HepG2 (cell line): ENCODE results near the gene S1PR2. TPM values are rescaled to one million over a fixed set of nuclear protein-coding genes. Genes with fewer than 3 reads are reported as not detected.

Experiments used
- CBX5 ChIP-seq: sonication (generic); formaldehyde crosslinking; IDR thresholded peaks from 2 replicates; pipeline ENCODE4 v1.4.0; 2020; ENCODE audit warnings: missing genetic modification reagents, borderline replicate concordance
- EP300 ChIP-seq, 3 experiments: sonication (generic) in 1 of 3; formaldehyde crosslinking in 1 of 3; IDR thresholded peaks; 2 replicates each; pipeline versions ENCODE4 v1.5.1 to v1.6.1; 2011 to 2020; ENCODE audit warnings: low read depth in 2 of 3, low read length in 2 of 3, borderline replicate concordance in 1 of 3, improper control_type of control experiment in 1 of 3, mild to moderate bottlenecking in 1 of 3, missing genetic modification reagents in 1 of 3, moderate library complexity in 1 of 3
- ETV5 ChIP-seq: IDR thresholded peaks from 2 replicates; pipeline ENCODE4 v1.6.1; 2018; ENCODE audit warnings: missing biosample characterization, missing genetic modification reagents, inconsistent platforms, borderline replicate concordance
- FOXM1 ChIP-seq: sonication (generic); formaldehyde crosslinking; IDR thresholded peaks from 2 replicates; pipeline ENCODE4 v1.5.0; 2020; ENCODE audit warnings: missing genetic modification reagents
- FOXP4 ChIP-seq: sonication (generic); formaldehyde crosslinking; IDR thresholded peaks from 2 replicates; pipeline ENCODE4 v1.4.0; 2020; ENCODE audit warnings: missing genetic modification reagents
- HNRNPH1 ChIP-seq: fragments of 200-400 bp; formaldehyde crosslinking; optimal IDR thresholded peaks from 2 replicates; pipeline ENCODE3; 2017; ENCODE audit warnings: mild to moderate bottlenecking, low read depth, low read length
- IRF9 ChIP-seq: sonication (generic); formaldehyde crosslinking; IDR thresholded peaks from 2 replicates; pipeline ENCODE4 v1.8.0; 2022; ENCODE audit warnings: missing genetic modification reagents, mild to moderate bottlenecking, borderline replicate concordance
- KDM3A ChIP-seq: IDR thresholded peaks from 2 replicates; pipeline ENCODE4 v1.6.1; 2018; ENCODE audit warnings: low read depth, missing compliant biosample characterization
- MEIS2 ChIP-seq: sonication (generic); formaldehyde crosslinking; IDR thresholded peaks from 2 replicates; pipeline ENCODE4 v1.9.0; 2021; ENCODE audit warnings: mild to moderate bottlenecking, missing genetic modification reagents
- MIXL1 ChIP-seq: IDR thresholded peaks from 2 replicates; pipeline ENCODE4 v1.6.1; 2016
- NAIF1 ChIP-seq: sonication (generic); formaldehyde crosslinking; IDR thresholded peaks from 2 replicates; pipeline ENCODE4 v1.5.0; 2020; ENCODE audit warnings: mild to moderate bottlenecking, missing genetic modification reagents, borderline replicate concordance
- NFKB2 ChIP-seq: sonication (generic); formaldehyde crosslinking; IDR thresholded peaks from 2 replicates; pipeline ENCODE4 v1.4.0; 2020; ENCODE audit warnings: missing genetic modification reagents, borderline replicate concordance
- POLR2AphosphoS2 ChIP-seq: IDR thresholded peaks from 2 replicates; pipeline ENCODE4 v1.6.1; 2011; ENCODE audit warnings: low read depth, low read length, improper control_type of control experiment
- RAD21 ChIP-seq: fragments of 450-650 bp; formaldehyde crosslinking; IDR thresholded peaks from 2 replicates; pipeline ENCODE4 v1.5.0; 2020; ENCODE audit warnings: mild to moderate bottlenecking
- RELA ChIP-seq: sonication (generic); formaldehyde crosslinking; IDR thresholded peaks from 2 replicates; pipeline ENCODE4 v1.4.0; 2020; ENCODE audit warnings: missing genetic modification reagents
- SOX6 ChIP-seq, 2 experiments: fragments of 450-650 bp in 1 of 2; sonication (generic) in 1 of 2; formaldehyde crosslinking in 1 of 2; IDR thresholded peaks; 2 replicates each; pipeline versions ENCODE4 v1.4.0 to v1.6.1; 2017 to 2020; ENCODE audit warnings: antibody characterized with exemption in 1 of 2, mild to moderate bottlenecking in 1 of 2, missing genetic modification reagents in 1 of 2
- SP2 ChIP-seq: sonication (generic); formaldehyde crosslinking; IDR thresholded peaks from 2 replicates; pipeline ENCODE4 v1.5.1; 2020; ENCODE audit warnings: mild to moderate bottlenecking, missing genetic modification reagents
- THAP11 ChIP-seq: IDR thresholded peaks from 2 replicates; pipeline ENCODE4 v1.6.1; 2016; ENCODE audit warnings: missing biosample characterization, missing genetic modification reagents
- ZBTB21 ChIP-seq: sonication (generic); formaldehyde crosslinking; IDR thresholded peaks from 2 replicates; pipeline ENCODE4 v1.4.0; 2020; ENCODE audit warnings: missing genetic modification reagents
- ZKSCAN8 ChIP-seq: IDR thresholded peaks from 2 replicates; pipeline ENCODE4 v1.6.1; 2016; ENCODE audit warnings: borderline replicate concordance, missing genetic modification reagents, missing compliant biosample characterization
- ZNF383 ChIP-seq: sonication (generic); formaldehyde crosslinking; IDR thresholded peaks from 2 replicates; pipeline ENCODE4 v1.4.0; 2020; ENCODE audit warnings: missing genetic modification reagents, mild to moderate bottlenecking, borderline replicate concordance
- polyA plus RNA-seq, 8 experiments: library from polyadenylated mRNA; depleted of rRNA in 3 of 8; stranded (reverse) in 7 of 8; unstranded in 1 of 8; fragments of >200 nt; fragmentation: Illumina TruSeq in 4 of 8; extraction: Trizol in 4 of 8; gene quantifications; 2 replicates each; pipeline versions ENCODE4 v1.2.1 to v1.2.3, GENCODE V29; 2011 to 2016; ENCODE audit warnings: low read depth in 4 of 8, missing spikeins in 1 of 8, mixed read lengths in 1 of 8; ENCODE audit not compliant: insufficient read depth in 1 of 8
- total RNA-seq, 5 experiments: library from RNA; depleted of rRNA; stranded (reverse); fragments of >200 nt; fragmentation: Illumina TruSeq; extraction: Trizol; gene quantifications; 2 replicates each; pipeline ENCODE4 v1.2.3, GENCODE V29; 2016; ENCODE audit warnings: low read depth in 1 of 5

The S1PR2 gene
- total and polyA plus RNA-seq, 2 of the 13 experiments (the other 11 are each of a cell fraction or from before 2014, with no cell fraction given): 0.91 to 1.3 TPM

- peak in 1 of 2 experiments; percentile 58; a peak in 2 of 4 replicates for TF ChIP-seq EP300 (IDR thresholded peaks at IDR 0.05; ENCODE audit: low read depth in 2 of 2, low read length in 2 of 2)
- TF ChIP-seq EP300 (CRISPR knock-in tag; IDR thresholded peaks at IDR 0.05; ENCODE audit: borderline replicate concordance): no peak
- peak; percentile 71 for TF ChIP-seq FOXP4 (CRISPR knock-in tag)
- no peak for TF ChIP-seq RAD21 (CRISPR knock-in tag)
- TF ChIP-seq MEIS2: peak; percentile 94
- TF ChIP-seq SOX6 (IDR thresholded peaks at IDR 0.05): no peak
- peak; percentile 71 for TF ChIP-seq SOX6 (CRISPR knock-in tag; IDR thresholded peaks at IDR 0.05)
- no peak for TF ChIP-seq ZNF383 (CRISPR knock-in tag)
- TF ChIP-seq IRF9 (CRISPR knock-in tag): peak; percentile 42; the same call in 1 of the 2 replicates
- TF ChIP-seq POLR2AphosphoS2: no peak
- TF ChIP-seq FOXM1 (CRISPR knock-in tag): no peak
- no peak for TF ChIP-seq HNRNPH1
- TF ChIP-seq NFKB2: no peak
- no peak for TF ChIP-seq ZBTB21 (CRISPR knock-in tag)
- TF ChIP-seq ZKSCAN8: peak; percentile 43; the same call in 1 of the 2 replicates
- TF ChIP-seq MIXL1 (CRISPR knock-in tag): 0 out of 2 replicates have a peak, but pooled peaks have one; percentile 48
- TF ChIP-seq RELA (CRISPR knock-in tag): no peak
- TF ChIP-seq THAP11 (CRISPR knock-in tag): no peak
- TF ChIP-seq KDM3A (CRISPR knock-in tag): no peak
- no peak for TF ChIP-seq CBX5 (CRISPR knock-in tag)
- TF ChIP-seq SP2 (CRISPR knock-in tag): no peak
- 0 out of 2 replicates have a peak, but pooled peaks have one; percentile 25 for TF ChIP-seq ETV5 (CRISPR knock-in tag)
- TF ChIP-seq NAIF1: no peak
Measured at GRCh38 chr19:10238172-10238783, 7.1 kb upstream of the S1PR2 start (continued).
